Nucleus accumbens (tissue), 56 donors: ENCODE data around the gene RFC5.

Experiments used
- DNase-seq, 56 donors: peaks; one replicate each; lab custom pipeline; 2025; lab: John Stamatoyannopoulos, UW

RFC5 gene

DNA sequence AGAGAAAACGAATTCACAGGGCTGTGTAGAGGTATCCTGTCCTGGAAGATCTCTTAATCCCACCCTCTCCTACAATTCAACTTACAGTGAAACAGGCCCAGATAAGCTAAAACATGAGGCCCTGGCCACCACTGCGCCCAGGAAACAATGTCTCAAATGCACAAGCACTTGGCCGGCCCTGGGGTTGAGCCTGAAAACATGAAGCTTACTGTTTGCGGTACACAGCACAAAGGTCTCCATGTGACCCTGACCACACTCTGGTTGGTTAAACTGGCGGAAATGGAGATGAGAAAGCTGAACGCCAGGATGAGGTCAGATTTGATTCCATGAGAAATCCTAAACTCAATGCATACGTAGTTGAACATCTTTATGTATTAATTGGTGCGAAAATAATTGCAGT, 28.1 kb downstream of the RFC5 start:
- DNase-seq = peak in 2 of 56 donors; percentile 7 to 14

DNA sequence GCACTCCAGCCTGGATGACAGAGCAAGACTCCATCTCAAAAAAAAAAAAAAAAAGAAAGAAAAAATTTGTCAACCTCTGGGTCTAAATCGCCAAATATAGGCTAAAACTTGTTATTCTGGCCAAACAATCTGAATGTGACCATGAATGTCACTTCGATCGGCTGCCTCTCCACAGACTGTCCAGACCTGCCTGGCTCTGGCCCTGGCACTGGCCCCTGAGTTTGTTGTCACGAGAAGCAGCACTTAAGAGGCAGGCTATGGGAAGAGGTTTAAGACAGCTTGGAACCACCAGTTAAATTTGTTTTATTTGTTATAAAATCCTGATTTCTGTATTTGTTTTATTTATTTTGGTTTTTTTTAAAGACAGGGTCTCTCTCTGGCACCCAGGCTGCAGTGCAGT, 29.9 kb downstream of the RFC5 start:
- DNase-seq = no peak

DNA sequence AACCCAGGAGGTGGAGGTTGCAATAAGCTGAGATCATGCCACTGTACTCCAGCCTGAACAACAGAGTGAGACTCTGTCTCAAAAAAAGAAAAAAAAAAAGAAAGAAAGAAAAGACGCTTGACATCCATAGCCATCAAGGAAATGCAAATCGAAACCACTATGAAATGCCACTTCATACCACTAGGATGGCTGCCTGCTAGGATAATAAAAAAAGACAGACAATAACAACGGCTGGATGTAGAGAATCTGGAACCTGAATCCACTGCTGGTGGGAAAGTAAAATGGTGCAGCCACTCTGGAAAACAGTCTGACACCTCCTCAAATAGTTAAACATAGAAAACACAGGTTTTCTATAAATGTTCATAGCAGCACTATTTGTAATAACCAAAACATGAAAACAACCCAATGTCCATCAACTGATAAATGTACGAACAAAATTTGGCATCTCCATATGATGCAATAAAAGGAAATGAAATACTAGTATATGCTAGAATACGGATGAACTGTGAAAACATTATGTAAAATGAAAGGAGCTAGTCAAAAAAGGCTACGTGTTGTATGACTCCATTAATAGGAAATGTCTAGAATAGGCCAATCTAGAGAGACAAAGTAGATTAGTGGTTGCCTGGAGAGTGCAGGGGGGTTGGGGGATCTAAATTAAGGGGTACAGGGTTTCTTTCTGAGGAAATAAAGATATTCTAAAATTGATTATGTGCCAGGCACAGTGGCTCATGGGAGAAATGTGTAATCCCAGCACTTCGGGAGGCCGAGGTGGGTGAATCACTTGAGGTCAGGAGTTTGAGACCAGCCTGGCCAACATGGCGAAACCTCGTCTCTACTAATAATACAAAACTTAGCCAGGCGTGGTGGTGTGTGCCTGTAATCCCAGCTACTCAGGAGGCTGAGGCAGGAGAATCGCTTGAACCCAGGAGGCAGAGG, 34.7 kb downstream of the RFC5 start:
- no peak for DNase-seq

DNA sequence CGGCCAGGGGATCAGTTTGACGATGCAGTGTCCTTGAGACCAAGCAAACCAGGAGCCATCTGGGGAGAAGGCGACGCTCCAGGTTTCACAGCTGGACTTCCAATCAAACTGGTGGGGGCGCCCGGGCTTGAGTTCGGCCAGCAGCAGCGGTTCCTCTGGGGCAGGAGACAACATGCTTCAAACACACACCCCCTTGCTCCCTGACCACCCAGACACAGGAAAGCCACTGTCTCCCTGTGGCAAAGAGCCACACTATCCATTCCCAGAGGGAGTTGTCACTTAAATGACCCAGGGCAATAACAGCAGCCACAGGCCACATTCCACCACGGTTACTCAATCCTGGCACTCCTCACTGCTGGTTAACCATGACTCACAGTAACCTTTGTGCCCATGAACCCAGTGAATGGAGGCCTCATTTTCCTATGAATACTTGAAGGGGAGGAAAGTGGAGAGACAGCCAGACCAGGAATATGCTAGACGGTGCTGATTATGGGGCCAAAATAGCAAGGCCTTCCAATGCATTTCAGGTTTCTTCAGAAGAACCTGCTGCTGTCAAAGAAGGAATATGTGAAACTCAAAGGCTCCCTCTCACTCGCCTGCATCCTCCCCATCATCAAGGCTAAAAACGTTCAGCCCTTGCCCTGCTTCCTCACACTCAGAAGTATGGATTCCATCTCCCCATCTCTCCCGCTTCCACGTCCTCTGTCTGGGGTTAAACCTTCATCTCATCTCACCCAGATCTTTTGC, 36.0 kb downstream of the RFC5 start:
- peak in 44 of 56 donors; percentile 4 to 86 (median 31) for DNase-seq

DNA sequence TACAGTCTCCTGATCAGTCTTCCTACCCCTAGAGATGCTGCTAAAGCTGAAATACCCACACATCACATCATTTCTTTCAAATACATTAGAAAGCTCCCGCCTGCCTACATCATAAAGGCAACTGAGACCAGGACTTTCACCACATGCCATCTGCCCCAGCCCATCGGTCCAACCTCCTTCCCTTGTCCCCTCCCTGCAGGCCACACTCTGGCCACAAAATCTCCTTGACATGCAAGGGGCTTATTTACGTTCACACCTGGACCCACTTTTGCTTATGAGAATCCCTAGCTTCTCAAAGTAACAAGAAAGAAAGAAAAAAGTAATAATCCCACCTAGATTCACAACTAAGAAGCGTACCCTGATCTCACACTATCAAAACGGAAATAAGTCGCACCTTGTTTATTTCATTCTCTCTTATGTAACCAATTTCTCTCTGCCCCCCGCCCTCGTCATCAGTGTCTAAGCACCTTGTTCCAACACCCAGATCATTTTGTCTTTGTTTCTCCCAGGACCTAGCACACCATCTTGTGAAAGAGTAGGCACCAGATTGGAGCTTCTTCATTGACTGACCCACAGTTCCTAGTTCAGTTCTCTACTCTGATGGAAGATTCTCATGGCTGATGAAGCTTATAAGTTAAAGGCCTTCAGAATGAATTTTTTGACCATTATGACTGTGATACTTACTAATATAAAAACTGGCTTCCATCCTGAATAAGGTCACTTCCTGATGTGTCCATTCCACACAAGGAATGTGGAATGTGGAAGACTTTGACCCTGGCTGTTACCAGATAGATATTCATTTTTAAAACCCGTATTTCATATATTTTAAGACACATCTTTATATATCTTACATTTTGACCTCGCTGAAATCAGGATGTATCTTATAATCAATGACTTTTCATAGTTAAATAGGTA, 36.8 kb downstream of the RFC5 start:
- DNase-seq = no peak

DNA sequence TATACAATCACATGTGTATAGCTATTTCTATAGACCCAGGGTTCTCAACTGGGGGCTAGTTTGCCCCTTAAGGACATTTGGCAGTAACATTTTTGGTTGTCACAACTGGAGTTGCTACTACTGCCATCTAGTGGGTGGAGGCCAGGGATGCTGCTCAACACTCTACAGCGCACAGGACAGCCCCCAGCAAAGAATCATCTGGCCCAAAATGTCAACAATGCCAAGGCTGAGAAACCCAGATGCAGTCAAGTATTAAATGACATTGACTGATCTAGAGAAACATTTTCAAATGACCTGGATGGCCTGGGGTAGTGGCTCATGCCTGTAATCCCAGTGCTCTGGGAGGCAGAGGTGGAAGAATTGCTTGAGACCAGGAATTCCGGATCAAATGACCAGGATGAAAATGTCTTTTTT, 38.6 kb downstream of the RFC5 start:
- peak in 10 of 56 donors; percentile 4 to 29 (median 8) for DNase-seq

DNA sequence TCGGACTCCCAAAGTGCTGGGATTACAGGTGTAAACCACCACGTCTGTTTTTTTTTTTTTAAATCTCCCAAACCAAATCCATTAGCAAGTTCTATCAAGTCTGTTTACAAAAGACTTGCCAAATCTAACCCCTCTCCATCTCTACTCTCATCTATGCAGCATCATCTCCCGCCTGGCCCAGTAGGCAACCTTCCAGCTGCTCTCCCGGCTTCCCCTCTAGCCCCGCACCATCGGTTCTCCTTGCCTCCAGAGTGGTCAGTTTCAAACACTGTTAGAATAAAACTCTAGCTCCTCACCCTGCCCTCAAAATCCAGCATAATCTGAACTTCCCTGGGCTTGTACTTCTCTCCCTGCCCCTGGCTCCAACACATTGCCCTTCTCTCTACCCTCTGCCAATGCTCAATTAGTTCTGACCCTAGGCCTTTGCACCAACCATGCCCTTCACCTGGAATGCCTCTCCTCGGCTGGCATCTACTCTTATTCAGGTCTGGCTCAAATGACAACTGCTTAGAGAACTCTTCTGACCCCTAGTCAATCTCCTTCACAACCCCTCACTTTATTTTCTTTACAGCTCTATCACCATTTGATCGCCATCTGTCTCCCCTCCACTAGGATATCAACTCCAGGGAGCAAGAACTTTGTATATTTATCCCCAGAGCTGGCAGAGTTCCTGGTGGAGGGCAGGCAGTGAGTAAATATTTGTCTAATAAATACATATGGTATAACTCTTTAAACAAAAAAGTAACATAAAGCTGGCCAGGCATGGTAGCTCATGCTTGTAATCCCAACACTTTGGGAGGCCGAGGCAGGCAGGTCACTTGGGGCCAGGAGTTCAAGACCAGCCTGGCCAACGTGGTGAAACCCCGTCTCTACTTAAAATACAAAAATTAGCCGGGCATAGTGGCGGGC, 39.6 kb downstream of the RFC5 start:
- DNase-seq = no peak

DNA sequence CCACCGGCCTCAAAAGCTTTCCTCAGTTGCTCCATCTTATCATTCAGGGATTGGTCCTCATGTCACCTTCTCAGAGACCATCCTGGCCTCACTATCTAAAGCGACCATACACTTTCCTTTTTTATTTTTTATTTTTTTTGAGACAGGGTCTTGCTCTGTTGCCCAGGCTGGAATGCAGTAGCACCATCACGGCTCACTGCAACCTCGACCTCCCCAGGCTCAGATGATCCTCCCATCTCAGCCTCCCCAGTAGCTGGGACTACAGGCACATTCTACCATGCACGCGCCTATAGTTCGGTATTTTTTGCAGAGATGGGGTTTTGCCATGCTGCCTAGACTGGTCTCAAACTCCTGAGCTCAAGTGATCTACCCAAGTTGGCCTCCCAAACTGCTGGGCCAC, 41.7 kb downstream of the RFC5 start:
- no peak for DNase-seq

DNA sequence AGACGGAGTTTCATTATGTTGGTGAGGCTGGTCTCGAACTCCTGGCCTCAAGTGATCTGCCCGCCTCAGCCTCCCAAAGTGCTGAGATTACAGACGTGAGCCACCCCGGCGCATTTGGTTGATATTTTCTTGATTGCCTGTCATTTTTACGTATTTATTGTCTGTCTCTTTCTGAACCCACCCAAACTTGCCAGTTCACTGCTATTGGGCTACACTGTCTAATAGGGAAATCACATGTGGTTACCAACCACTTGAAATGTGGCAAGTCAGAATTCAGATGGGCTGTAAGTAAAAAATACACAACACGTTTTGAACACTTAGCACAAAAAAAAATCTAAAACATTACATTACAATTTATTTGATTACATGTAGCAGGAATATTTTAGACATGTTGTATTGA, 42.4 kb downstream of the RFC5 start:
- no peak for DNase-seq

DNA sequence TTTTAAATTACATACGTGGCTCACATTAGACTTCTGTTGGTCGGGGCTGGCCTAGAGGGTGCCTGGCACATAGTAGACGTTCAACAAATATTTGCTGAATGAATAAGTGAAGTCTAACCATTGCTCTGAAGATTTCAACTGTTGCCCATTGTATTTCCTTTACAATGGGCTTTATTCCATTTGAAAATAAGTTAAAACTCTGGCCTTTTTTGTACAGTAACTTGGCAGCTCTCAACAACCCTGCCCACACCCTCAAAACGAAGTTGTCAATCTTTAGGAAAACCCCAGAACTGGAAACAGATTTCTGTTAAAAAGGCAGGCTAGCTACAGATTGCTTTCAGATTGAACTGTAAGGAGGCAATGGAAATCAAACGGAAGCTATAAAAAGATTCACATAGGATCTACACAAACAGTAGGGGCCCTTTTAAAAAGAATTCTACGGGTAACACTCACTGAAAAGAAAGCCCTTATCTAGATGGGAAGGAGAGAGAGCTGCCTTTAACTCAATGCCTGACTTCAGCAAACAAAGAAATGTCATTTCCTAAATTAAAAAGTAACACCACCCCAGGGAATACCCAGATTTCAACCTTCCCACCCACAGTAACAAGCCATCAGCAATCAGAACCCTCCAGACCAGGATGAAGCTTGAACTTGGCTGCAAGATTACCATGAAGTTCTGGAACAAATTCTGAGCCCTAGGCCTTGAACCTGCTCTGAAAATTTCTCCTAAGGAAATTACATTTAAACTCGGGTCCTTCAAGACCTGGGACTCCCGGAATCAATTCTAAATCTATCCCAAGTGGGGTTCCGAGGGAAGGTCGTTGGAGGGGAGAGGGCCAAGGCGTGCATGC, 43.1 kb downstream of the RFC5 start:
- DNase-seq = peak in 9 of 56 donors; percentile 4 to 51 (median 36)

DNA sequence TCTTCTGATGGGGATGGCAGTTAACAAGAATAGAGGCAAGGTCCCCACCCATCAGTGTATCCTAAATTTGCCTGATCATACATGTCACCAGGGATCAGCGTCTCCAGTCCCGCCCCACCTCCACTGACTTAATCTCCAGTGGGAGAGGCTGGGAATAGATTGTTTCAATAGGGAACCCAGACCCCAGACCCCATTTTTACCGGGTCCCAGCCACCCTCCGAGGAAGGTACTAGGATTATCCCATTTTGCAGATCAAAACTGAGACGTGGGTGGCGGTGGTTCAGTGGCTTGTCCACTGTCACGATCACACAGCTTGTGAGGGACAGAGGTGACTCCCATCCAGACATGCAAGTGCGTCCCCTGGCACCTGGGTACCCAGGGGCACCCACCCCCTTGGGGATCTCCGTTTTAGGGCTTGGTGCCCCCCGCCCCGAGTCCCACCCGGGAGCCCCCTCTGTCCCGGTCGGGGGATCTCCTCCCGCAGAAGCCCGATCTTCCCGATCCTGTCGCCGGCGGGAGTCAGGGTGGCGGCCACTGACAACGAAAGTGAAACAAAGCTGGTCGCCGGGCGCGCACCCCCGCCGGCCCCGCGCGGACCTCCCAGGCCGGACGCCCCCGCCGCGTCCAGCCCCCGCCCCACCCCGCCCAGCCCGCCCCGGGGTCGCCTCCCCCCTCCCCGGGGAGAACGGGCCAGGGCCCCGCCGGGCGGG, 44.0 kb downstream of the RFC5 start:
- peak in 48 of 56 donors; percentile 4 to 76 (median 54) for DNase-seq

DNA sequence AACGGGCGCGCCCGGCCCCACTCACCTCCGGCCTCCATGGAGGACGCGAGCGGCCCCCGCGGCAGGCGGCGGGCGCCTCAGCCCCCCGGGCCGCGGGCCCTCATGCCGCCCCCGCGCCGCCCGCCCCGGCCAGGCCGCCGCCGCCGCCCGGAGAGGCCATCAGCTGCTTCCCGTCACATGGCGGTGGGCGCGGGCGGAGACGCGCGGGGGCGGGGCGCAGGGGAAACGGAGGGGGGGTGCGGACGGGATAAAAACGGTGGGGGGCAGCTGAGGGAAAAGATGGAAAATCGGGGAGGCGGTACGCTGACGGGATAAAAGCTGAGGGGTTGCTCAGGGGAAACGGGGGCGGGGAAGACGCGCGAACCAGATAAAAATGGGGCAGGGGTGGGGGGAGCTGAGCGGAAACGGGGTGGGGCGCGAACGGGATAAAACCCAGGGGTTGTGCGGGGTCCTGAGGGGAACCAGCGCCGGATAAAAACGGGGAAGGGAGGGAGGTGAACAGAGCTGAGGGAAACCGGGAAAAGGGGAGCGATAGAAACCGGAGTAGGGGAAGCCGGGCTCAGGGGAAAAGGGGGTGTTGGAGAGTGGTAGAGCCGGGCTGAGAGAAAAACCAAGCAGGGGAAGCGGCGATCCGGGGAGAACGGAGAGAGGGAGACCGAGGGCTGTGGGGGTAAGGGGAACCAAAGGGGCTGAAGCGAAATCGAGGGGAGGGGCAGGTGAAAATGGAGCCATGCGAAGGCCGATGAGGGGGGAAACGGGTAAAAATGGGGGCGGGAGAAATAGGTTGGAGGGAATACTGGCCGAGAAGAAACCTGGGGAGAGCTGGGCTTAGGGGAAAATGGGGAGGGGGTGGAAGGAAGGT, 44.7 kb downstream of the RFC5 start, which contains the start of gene WSB2:
WSB2 (minus strand) TSS at position 169 of the 862 bp plus-strand sequence; CDS start at position 38, 131 bp downstream.
- DNase-seq = peak in 53 of 56 donors; percentile 31 to 89 (median 71)

DNA sequence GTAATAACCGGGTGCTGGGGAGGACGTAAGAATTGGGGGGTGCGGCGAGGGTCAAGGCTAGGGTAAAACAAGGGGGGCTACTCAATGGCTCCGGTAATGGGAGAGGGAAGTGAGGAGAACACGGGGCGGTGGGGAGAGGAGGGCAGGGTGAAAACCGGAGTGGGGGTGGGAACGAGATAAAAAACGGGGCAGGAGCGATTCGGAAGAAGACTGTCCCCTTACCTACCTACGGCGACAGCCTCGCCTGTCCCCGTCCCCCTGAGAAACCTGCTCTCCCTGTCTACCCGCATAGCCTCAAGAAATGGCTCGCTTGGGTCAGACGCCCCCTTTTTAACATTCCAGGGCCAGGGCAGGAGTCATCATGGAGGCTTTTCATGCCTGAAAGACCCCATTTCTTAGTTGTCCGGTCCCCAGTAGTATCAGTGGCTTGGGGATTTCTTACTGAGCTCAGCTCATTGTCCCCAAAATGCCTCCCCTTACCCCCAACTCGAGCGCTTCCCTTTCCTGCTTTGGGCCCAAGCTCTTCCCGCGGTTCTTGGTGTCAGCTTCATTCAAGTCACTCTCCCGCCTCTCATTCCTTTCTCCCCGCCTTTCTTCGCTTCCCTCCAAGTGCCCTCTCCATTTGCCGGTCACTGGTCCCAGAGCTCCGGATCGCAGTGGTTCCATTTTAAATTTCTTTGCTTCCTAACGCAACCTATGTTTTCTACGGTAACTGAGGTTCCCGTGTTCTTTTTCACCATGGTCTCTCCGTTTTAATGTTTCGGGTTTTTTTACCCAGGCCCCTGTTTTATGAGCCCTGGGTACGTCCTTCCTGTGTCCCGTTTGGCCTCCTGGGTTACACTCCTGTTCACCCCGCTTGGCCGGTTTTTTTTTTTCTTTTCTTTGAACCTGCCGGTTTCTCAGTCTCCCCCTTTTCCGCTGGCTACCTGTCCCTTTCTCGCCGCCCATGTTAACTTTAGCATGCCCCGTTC, 45.7 kb downstream of the RFC5 start:
- DNase-seq = peak in 41 of 56 donors; percentile 4 to 48 (median 22)

DNA sequence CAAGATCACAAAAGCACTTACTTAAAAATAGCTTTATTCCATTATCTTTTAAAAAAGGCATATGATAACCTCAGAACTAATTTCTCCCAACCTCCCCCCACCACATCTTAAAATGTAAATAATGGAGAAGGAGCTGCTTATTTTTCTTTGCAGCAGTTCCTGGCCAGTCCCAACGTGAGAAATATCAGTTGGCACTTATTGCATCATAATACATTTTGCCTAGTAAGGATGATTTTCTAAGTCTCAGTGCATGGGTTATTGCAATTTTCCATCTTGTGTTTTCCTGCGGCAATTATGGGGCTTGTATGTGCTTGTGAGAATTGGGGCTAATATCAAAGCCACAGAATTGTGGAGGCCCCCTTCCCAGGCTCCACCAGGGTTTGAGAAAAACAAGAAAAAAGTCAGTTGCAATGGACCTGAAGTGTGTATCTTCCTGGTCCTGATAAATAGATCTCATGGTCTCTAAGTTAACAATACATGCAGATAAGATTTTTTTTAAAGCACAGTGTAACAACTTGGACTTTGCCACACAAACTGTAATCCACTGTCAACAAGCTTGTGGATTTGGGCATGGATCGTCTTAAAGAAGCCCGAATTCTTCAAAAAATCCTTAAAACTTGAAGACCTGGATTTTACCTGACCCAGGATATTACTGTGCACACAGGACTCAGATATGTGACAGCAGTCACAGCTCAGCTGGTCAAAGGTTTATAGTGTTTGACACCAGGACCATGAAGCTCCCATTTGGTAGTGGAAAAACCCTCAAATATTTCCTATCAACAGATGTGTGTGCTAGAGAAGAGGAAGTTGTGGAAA, 47.3 kb downstream of the RFC5 start:
- no peak for DNase-seq

DNA sequence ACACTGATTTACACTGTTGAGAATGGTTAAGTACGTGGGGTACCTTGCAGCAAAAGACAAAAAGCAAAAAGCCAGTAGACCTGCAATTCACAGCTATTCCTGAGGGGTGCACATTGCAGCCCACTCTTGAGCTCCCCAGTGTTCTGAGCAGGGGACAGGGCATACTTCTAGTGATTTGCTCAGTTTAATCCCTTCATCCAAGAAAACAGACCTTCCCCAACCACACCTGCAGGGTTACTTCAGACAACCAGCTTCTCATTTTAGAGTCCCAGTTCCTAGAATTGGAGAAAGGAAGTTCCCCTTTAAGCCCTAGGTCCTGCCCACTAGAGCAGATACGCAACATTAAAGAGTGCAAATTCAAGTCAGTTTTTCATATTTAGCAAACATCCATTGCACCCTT, 48.1 kb downstream of the RFC5 start:
- DNase-seq = no peak
